NCI-H2081 treated with DMSO at 0.1 percent for 48 hours (cell line): ENCODE measurements around the gene BAZ1A.
A peak's percentile ranks its signal among the peaks of the same experiment; 100 is the strongest.

Source experiments
- DNase-seq: peaks from one replicate; lab custom pipeline; 2025; lab: John Stamatoyannopoulos, UW

BAZ1A gene

GRCh38 chr14:34875031-34875922 lies at the start of gene BAZ1A:
TSS of gene BAZ1A (minus strand) at chr14:34875360. CDS start at chr14:34874604, 756 bp downstream.
- peak; percentile 56 for DNase-seq

- DNase-seq, result no peak
Measured at GRCh38 chr14:34920339-34920738, 45.2 kb upstream of the BAZ1A start.

GRCh38 chr14:34913619-34914018 lies 38.5 kb upstream of the BAZ1A start:
- no peak for DNase-seq

GRCh38 chr14:34912966-34913365 lies 37.8 kb upstream of the BAZ1A start:
- DNase-seq, result no peak

- DNase-seq, result no peak
Measured at GRCh38 chr14:34912182-34912581, 37.0 kb upstream of the BAZ1A start.

- no peak for DNase-seq
Measured at GRCh38 chr14:34911209-34912150, 36.3 kb upstream of the BAZ1A start.

GRCh38 chr14:34906287-34906686 lies 31.1 kb upstream of the BAZ1A start:
- no peak for DNase-seq

GRCh38 chr14:34895277-34895676 lies 20.1 kb upstream of the BAZ1A start:
- no peak for DNase-seq

- DNase-seq, result no peak
Measured at GRCh38 chr14:34890937-34891336, 15.8 kb upstream of the BAZ1A start.

GRCh38 chr14:34888186-34888585 lies 13.0 kb upstream of the BAZ1A start:
- DNase-seq, result no peak

- DNase-seq, result no peak
Measured at GRCh38 chr14:34883954-34884353, 8.8 kb upstream of the BAZ1A start.

- DNase-seq, result no peak
Measured at GRCh38 chr14:34874386-34875030, 652 bp downstream of the BAZ1A start.

GRCh38 chr14:34873589-34874385 lies 1.4 kb downstream of the BAZ1A start:
- DNase-seq, result no peak

GRCh38 chr14:34872822-34873588 lies 2.2 kb downstream of the BAZ1A start:
- no peak for DNase-seq

GRCh38 chr14:34867199-34867598 lies 8.0 kb downstream of the BAZ1A start:
- DNase-seq, result no peak

GRCh38 chr14:34865889-34866574 lies 9.1 kb downstream of the BAZ1A start:
- no peak for DNase-seq

- DNase-seq, result no peak
Measured at GRCh38 chr14:34863844-34864243, 11.3 kb downstream of the BAZ1A start.

- DNase-seq, result no peak
Measured at GRCh38 chr14:34858765-34859164, 16.4 kb downstream of the BAZ1A start.

- no peak for DNase-seq
Measured at GRCh38 chr14:34857689-34858449, 17.3 kb downstream of the BAZ1A start.
